OCI-LY1 (cell line): ENCODE measurements around the gene CXCL1.

Experiments
- H2AFZ ChIP-seq: fragments of 200-600 bp; sonication (generic), shearing (Covaris generic); 2 replicates; pipeline ENCODE4 v1.6.0; 2014; ENCODE audit warnings: antibody characterized with exemption, mild to moderate bottlenecking, low read length
- H3F3A ChIP-seq: fragments of 200-600 bp; sonication (generic), shearing (Covaris generic); 2 replicates; pipeline ENCODE4 v1.6.0; 2014; ENCODE audit warnings: mild to moderate bottlenecking, antibody characterized with exemption, low read length, moderate library complexity; ENCODE audit not compliant: insufficient read depth
- H3K27ac ChIP-seq: fragments of 200-600 bp; sonication (generic); 2 replicates; pipeline ENCODE4 v1.5.1; 2014; ENCODE audit warnings: low read length, mixed run types, mild to moderate bottlenecking, low read depth; ENCODE audit not compliant: poor library complexity, severe bottlenecking
- H3K27me3 ChIP-seq: fragments of 200-600 bp; sonication (generic); 2 replicates; pipeline ENCODE4 v1.6.0; 2014; ENCODE audit warnings: antibody characterized with exemption, mild to moderate bottlenecking, low read length, moderate library complexity; ENCODE audit not compliant: insufficient read depth
- H3K36me3 ChIP-seq: fragments of 200-600 bp; sonication (generic); 2 replicates; pipeline ENCODE4 v1.6.1; 2014; ENCODE audit warnings: mild to moderate bottlenecking, antibody characterized with exemption, low read length, moderate library complexity, mixed read lengths; ENCODE audit not compliant: insufficient read depth
- H3K4me1 ChIP-seq: fragments of 200-600 bp; sonication (generic); 2 replicates; pipeline ENCODE4 v1.5.1; 2014; ENCODE audit warnings: mild to moderate bottlenecking, low read length, moderate library complexity; ENCODE audit not compliant: insufficient read depth, severe bottlenecking
- H3K4me2 ChIP-seq: fragments of 200-600 bp; sonication (generic), shearing (Covaris generic); 2 replicates; pipeline ENCODE4 v1.6.1; 2014; ENCODE audit warnings: low read length
- H3K4me3 ChIP-seq: fragments of 200-600 bp; sonication (generic); 2 replicates; pipeline ENCODE4 v1.5.1; 2014; ENCODE audit warnings: low read length, low read depth, mild to moderate bottlenecking, mixed read lengths; ENCODE audit not compliant: poor library complexity, severe bottlenecking
- H3K79me2 ChIP-seq: fragments of 200-600 bp; shearing (Covaris generic); 2 replicates; pipeline ENCODE4 v1.6.1; 2016; ENCODE audit warnings: mixed run types, low read length, mixed read lengths; ENCODE audit not compliant: insufficient read depth
- H3K9ac ChIP-seq: fragments of 200-600 bp; sonication (generic), shearing (Covaris generic); 2 replicates; pipeline ENCODE4 v1.6.1; 2014; ENCODE audit warnings: mild to moderate bottlenecking, low read length, mixed read lengths
- H3K9me2 ChIP-seq: fragments of 200-600 bp; sonication (generic), shearing (Covaris generic); 2 replicates; pipeline ENCODE4 v1.6.1; 2014; ENCODE audit warnings: low read depth, mild to moderate bottlenecking, low read length, mixed read lengths
- H3K9me3 ChIP-seq: fragments of 200-600 bp; shearing (Covaris generic); 2 replicates; pipeline ENCODE4 v1.6.1; 2014; ENCODE audit warnings: low read length, mixed read lengths
- H4K20me1 ChIP-seq: fragments of 200-600 bp; sonication (generic), shearing (Covaris generic); 2 replicates; pipeline ENCODE4 v1.6.0; 2016; ENCODE audit warnings: mild to moderate bottlenecking, low read length; ENCODE audit not compliant: insufficient read depth
- CTCF ChIP-seq: fragments of 200-600 bp; sonication (generic), shearing (Covaris generic); IDR thresholded peaks from 2 replicates; pipeline ENCODE4 v1.5.1; 2017; ENCODE audit warnings: mild to moderate bottlenecking, antibody characterized with exemption, low read length, moderate library complexity, mixed read lengths
- EZH2 ChIP-seq: fragments of 200-600 bp; sonication (generic), shearing (Covaris generic); IDR thresholded peaks from 2 replicates; pipeline ENCODE4 v1.8.0; 2017; ENCODE audit warnings: borderline replicate concordance, mixed run types, mild to moderate bottlenecking, antibody characterized with exemption, low read length, moderate library complexity, mixed read lengths

The CXCL1 gene

DNA sequence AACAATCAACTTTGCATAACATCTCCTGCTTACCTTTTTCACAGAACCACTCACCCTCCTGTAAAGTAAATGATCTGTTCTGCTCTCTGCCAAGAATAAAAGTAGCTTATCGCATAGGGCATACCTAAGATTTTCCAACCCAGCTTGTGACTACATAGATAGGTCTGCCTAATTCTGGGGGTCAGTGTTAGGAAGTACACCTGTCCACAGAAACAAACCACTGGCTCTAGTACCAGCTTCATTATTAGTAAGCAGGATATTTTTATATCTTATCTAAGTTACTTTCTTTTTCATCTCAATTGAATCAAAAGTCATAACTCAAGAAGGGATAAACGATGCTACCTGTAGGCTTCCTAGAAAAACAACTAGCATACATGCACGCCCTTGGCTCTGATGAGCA is 23.8 kb downstream of the CXCL1 start:
- no peak overlapping the region for H2AFZ ChIP-seq
- no peak for TF ChIP-seq EZH2
- TF ChIP-seq CTCF: no peak
- no peaks in the 10 kb centered on the region for H3K9me3 ChIP-seq
- H4K20me1 ChIP-seq: no peaks in the 10 kb centered on the region
- no peaks in the 10 kb centered on the region for H3K36me3 ChIP-seq
- no peaks in the 10 kb centered on the region for H3K27me3 ChIP-seq
- no peaks in the 10 kb centered on the region for H3K4me1 ChIP-seq
- no peaks in the 10 kb centered on the region for H3K79me2 ChIP-seq
- H3F3A ChIP-seq: no peaks in the 10 kb centered on the region
- no peak overlapping the region for H3K4me3 ChIP-seq
- H3K9me2 ChIP-seq: no peaks in the 10 kb centered on the region
- H3K27ac ChIP-seq: no peak overlapping the region
- H3K9ac ChIP-seq: no peak overlapping the region
- H3K4me2 ChIP-seq: no peak overlapping the region

DNA sequence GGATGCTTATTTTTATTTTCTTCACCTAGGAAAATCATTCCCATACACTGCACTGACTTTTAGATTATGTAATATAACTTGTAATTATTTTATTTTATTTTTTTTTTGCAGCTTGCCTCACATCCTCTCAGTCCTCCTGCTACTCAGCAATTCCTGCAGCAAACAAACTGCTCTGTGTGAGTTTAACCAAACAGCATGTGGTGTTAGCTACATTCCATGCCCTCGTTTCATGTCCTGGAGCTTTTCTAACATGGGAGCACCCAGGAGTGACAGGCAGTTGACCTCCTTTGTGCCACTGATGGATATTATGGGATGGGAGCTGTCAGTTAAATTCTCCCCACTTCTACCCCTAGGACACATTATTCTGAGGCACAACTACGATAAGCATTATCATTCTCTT is 24.8 kb downstream of the CXCL1 start:
- H3K4me1 ChIP-seq: no peaks in the 10 kb centered on the region
- H4K20me1 ChIP-seq: no peaks in the 10 kb centered on the region
- H3K27ac ChIP-seq: no peak overlapping the region
- no peaks in the 10 kb centered on the region for H3K27me3 ChIP-seq
- no peaks in the 10 kb centered on the region for H3F3A ChIP-seq
- TF ChIP-seq CTCF: no peak
- no peak for TF ChIP-seq EZH2
- no peaks in the 10 kb centered on the region for H3K9me2 ChIP-seq
- no peaks in the 10 kb centered on the region for H3K79me2 ChIP-seq
- H3K9ac ChIP-seq: no peak overlapping the region
- H3K4me2 ChIP-seq: no peak overlapping the region
- H3K36me3 ChIP-seq: no peaks in the 10 kb centered on the region
- no peak overlapping the region for H3K4me3 ChIP-seq
- H3K9me3 ChIP-seq: no peaks in the 10 kb centered on the region
- no peak overlapping the region for H2AFZ ChIP-seq

- no peaks in the 10 kb centered on the region for H3K79me2 ChIP-seq
- no peaks in the 10 kb centered on the region for H3K9me3 ChIP-seq
- H3K4me1 ChIP-seq: no peaks in the 10 kb centered on the region
- H3K4me3 ChIP-seq: no peak overlapping the region
- H4K20me1 ChIP-seq: no peaks in the 10 kb centered on the region
- H3K9me2 ChIP-seq: no peaks in the 10 kb centered on the region
- H3K4me2 ChIP-seq: no peak overlapping the region
- H2AFZ ChIP-seq: no peak overlapping the region
- no peaks in the 10 kb centered on the region for H3K27me3 ChIP-seq
- H3K9ac ChIP-seq: no peak overlapping the region
- H3K36me3 ChIP-seq: no peaks in the 10 kb centered on the region
- TF ChIP-seq CTCF (no peak), EZH2 (no peak)
- H3F3A ChIP-seq: no peaks in the 10 kb centered on the region
- H3K27ac ChIP-seq: no peak overlapping the region
Measured at GRCh38 chr4:73895201-73896175, 26.3 kb downstream of the CXCL1 start.
